ENCODE measurements around the gene WDR6.
"Not testable (repeated sequence)": the region's sequence is repeated elsewhere in the genome, so short reads cannot be mapped to it uniquely, and the experiment has no call there.

The WDR6 gene

DNA sequence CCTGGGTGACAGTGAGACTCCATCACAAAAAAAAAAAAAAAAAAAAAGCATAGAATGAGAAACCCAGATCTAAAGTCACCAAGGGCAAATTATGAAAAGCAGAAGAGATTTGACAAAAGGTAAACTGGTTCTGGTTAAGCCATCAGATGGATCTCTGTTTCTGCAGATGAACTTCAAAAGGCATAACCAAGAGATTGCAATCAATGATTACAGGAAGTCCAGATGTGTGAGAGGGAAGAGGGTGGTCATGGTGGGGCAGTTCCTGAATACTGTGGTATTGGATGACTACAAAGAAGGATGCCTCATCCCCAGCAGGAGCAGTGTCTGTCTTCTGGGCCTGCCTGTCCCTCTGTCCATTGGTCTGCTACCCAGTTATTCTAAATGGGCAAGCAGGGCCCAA lies 13.4 kb upstream of the WDR6 start:
- no peak for DNase-seq (ENCODE audit: low spot score)

DNA sequence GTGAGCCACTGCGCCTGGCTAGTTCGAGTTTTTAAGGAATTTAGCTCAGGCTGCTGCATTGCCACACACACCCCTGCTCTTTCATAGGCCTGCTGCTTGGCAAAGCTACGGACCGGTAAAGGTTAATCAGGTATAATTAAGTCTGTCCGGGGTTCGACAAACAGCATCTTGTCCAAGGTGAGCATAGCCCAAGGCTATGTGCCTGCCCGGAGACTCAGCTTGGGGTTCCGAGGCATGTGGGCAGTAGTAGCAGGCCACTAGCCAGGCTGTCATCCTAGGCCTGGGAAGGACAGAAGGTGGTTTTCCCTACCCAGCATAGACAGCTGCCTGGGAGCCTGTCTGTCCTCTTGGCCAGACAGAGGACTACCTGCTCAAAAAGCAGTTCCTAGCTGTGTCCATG lies 10.6 kb upstream of the WDR6 start:
- no peak for DNase-seq (ENCODE audit: low spot score)

DNA sequence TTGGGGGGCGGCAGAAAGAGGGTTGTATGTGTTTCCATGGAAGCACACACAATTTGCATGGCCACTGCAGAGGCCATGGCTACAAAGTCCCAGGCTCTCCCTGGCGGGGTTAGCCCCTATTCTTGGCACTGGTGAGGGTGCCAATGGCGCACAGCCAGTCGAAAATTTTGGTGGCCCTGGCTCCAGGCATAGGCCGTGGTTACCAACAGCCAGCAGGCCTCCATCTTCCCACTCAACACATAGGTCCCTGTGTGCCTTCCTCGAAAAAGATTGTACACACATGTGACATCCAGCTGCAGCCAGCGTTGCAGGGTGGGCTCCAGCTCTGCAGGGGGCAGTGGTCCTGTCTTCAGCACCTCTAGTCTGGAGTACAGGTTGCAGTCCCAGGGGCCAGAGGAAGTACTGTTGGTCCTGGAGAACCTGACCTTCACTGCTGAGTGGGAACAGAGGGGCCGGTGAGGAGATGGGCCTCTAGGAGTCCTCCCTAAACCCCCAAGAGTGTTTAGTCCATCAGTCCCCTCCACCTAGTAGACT lies 10.0 kb upstream of the WDR6 start:
- no peak for DNase-seq (ENCODE audit: low spot score)

DNA sequence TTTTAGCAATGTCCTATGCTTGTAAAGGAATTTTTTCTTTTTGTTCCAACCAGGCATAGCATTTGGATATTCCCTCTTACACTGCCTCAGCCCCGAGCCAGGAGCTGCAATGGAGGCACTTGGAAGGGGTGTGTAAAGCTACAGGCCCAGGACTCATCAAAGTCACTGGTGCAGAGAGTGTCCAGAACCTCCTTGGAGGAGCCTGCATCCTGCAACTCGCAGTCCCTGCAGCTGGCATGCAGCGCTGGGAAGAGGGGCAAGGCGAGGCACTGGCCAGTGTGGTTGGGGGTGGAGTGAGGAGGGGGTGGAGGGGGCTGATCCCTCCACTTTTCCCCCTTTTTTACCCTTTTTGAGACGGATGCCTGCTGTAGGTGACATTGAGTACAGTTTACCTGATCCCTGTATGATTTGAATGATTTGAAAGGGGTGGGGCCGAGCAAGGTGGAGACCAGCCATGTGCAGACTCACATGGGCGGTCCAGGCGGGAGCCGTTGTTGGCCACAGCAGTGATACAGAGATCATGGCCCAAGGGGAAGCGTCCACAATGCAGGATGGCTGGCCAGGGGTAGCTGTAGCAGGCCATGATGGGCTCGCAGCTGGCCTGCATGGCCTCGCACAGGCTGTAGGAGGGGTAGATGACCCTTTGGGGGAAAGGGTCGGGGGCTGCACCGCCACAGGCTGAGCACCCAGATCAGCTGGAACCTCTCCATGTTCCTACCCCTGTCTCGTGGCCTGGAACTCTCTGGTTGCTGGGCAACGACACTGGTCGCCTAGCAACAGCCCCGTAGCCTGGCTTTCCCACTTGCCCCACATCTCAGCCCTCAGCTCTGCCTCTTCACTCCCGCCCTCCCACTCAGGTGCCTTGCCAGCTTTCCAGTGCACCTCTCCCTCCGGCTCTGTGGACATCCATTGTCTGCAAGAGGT lies 9.2 kb upstream of the WDR6 start:
- no peak for DNase-seq (ENCODE audit: low spot score)

DNA sequence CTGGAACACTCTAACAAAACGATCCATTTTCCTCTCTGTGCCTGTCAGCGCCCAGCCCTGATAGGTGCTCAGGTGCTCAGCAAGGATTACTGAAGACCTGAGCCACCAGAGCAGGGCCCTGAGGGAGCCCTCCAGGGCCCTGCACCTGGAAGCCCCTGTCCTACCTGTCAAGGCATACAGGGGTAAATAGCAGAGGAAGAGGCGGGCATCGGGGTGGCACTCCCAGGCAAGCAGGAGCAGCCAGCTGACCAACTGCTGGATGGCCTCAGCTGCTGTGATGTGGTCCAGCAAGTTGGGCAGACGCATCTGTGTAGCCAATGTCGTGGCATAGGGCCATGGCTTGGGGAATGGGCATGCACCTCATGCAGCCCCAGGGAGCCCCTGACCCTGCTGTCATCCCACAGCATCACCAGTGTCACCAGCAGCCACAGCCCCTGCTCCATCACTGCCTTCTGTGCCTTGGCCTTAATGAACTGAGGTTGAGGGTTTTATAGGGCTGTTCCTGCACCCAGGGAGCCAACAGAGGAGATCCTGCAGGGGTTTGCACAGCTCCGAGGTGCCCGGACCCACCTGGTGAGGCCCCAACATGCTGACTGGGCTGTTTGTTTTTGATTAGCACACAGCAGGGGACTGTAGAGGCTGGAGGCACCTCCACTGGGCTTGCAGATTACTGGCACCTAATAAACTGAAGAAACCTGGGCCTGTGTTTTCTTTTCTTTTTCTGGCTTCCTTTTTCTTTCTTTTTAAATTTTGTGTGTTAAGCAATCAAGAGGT lies 7.9 kb upstream of the WDR6 start:
- DNase-seq (ENCODE audit: low spot score), result no peak

DNA sequence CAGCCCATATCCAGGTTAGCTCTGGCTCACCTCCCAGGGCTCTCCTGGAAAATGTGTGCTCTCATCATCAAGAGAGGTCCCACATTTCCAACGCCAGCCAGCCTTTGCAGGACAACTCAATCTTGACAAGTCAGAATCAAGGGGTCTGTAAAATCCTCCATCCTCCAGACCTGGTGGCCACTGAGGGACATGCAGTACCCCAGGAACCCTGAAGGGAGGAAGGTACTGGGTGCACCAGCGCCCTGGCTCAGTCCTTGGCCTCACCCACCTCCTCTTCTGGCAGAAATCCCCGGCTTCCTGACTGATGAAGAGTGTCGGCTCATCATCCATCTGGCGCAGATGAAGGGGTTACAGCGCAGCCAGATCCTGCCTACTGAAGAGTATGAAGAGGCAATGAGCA lies 6.0 kb upstream of the WDR6 start:
- no peak for DNase-seq (ENCODE audit: low spot score)

DNA sequence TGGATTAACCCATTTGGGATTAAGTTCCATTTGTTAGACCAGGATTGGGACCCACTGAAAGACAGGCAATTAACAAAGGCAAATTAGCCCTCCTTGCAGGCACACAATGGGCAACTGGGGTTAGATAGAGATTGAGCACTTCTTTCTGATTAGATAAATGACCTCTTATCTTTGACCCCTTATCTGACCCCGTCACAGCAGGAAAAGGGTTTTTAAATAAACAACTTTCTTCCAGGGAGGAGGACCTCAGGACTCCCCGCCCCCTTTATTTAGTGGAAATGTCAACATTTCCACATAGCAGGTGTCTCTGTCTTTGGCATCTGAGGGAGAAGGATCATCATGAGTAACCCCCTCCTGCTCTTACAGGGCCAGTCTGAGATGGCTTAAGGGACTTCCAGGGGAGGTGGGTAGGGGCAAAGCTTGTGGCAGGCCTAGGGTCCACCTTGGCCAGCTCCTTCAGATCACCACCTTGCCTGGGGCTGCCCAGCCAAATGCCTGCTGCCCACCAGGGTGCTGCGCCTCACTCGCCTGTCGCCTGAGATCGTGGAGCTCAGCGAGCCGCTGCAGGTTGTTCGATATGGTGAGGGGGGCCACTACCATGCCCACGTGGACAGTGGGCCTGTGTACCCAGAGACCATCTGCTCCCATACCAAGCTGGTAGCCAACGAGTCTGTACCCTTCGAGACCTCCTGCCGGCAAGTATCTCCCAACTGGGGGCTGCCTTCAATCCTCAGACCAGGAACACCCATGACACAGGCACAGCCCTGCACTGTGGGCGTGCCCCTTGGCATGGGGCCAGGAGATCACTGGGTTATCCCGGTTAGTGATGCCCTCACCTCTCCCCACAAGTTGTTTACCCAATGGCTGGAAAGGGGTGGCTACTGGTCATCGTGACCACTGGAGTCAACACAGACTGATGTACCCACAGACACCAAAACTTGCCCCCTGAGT lies 2.6 kb upstream of the WDR6 start:
- DNase-seq (ENCODE audit: low spot score), result no peak

DNA sequence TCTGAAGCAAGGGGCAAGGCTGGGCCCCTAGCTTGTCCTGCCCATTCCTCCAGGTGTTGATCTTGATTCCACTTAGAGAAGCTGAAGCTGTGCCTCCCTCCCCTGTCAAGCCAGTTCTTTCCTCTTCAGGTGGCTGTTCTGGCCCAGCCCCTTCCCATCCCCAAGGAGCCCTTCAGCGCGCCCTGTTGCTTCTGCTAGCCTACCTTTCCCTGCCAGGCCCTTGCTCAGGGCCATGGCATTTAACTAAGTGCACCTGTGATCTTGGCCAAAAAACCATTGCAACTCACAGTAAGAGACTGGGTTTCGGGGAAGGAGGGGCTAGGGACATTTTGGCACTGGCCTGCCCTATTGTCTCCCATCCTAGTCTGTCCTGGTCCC lies 1.9 kb upstream of the WDR6 start:
- DNase-seq (ENCODE audit: low spot score), result no peak

DNA sequence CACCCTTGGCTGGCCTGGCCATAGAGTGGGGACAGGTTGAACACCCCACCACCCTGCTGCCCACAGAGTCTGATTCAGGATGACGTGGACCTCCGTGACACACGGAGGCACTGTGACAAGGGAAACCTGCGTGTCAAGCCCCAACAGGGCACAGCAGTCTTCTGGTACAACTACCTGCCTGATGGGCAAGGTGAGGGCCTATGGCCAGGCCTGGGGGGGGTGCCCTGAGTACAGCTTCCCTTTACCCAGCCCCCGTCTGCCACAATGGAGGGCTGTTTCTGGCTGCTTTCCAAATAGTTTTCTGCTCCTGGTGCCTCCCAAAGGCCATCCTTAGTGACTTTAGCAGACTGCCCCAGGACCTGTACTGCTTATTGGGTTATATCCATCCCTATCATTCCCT lies 1.2 kb upstream of the WDR6 start:
- no peak for DNase-seq (ENCODE audit: low spot score)

DNA sequence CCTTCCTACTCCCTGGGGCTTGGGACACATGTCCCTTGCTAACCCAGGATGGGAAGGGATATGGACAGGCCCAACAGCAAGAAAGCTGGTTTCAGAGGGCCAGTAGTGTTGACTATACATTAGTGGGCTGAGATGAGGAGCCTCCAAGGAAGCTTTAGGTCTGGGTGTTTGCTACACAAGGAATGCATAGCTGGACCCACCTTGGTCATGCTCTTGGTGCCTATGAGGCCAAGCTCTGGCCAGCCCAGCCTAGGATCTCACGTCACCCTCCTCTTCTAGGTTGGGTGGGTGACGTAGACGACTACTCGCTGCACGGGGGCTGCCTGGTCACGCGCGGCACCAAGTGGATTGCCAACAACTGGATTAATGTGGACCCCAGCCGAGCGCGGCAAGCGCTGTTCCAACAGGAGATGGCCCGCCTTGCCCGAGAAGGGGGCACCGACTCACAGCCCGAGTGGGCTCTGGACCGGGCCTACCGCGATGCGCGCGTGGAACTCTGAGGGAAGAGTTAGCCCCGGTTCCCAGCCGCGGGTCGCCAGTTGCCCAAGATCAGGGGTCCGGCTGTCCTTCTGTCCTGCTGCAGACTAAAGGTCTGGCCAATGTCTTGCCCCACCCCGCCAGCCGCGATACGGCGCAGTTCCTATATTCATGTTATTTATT lies 653 bp upstream of the WDR6 start:
- no peak for DNase-seq (ENCODE audit: low spot score)

DNA sequence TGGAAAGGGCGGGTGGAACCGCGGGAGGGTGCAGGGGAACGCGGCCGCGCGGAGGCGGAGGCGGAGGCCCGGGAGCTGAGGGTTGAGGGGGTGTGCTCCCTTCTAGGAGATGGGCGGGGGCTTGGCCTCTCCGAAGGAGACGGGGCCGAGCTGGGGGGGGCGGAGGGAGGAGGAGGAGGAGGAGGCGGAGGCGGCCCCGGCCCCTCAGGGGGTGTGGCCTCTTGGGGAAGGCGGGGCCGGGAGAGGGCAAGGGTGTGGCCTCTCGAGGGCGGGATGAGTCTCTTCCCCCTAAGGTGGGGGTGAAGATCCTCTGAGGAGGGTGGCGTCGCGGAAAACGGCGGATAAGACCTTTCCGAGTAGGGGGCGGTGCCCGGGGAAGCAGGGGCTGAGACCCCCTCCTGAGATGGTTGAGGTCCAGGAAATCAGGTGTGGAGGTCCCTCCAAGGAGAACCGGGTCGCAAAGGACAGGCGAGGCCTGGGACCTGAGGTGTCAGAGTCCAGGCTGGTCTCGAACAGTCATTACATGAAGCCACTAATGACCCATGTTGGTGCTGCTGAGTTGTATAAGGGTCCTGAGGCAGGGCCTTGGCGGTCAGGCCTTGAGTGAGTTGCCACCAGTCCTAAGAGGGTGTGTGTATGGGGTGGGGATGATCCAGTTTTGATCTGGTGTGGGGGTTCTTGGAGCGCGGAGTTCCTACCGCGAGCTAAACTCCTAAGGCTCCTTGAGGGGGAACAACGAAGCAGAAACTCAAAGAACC lies 759 bp downstream of the WDR6 start:
- DNase-seq (ENCODE audit: low spot score), result peak; percentile 61

DNA sequence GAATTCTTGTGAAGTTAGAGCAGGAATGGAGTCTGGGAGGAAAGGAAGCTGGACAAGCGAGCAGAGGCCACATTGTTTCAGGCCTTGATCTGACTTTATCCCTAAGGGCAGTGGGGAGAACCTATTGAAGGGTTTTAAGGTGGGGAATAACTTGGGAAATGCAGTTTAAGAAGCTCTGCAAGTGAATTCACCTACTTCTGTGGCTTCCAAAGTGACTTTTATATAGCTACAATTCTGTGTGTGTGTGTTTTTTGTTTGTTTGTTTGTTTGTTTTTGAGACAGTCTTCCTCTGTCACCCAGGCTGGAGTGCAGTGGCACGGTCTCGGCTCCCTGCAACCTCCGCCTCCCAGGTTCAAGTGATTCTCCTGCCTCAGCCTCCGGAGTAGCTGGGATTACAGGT lies 1.4 kb downstream of the WDR6 start:
- not testable (repeated sequence) for DNase-seq (ENCODE audit: low spot score)

DNA sequence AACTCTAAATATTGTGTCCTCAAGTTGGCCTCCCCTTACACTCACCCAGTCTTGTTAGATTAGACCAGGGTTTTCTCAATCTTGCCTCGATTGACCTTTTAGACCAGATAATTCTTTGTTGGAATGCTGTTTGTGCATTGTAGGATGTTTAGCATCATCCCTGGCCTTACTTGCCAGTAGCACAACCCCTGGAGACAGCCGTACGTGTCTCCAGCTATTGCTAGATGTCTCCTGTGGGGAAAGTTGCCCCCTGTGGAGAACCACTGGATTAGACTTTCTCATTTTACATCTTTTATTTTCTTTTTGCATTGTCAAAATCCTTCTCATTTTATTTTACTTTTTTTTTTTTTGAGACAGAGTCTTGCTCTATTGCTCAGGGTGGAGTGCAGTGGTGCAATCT lies 2.2 kb downstream of the WDR6 start:
- no peak for DNase-seq (ENCODE audit: low spot score)

DNA sequence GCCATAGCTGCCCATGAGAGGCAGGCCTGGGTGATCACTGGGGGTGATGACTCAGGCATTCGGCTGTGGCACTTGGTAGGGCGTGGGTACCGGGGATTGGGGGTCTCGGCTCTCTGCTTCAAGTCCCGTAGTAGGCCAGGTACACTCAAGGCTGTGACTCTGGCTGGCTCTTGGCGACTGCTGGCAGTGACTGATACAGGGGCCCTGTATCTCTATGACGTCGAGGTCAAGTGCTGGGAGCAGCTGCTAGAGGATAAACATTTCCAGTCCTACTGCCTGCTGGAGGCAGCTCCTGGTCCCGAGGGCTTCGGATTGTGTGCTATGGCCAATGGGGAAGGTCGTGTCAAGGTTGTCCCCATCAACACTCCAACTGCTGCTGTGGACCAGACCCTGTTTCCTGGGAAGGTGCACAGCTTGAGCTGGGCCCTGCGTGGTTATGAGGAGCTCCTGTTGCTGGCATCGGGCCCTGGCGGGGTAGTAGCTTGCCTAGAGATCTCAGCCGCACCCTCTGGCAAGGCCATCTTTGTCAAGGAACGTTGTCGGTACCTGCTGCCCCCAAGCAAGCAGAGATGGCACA lies 5.3 kb downstream of the WDR6 start:
- no peak for DNase-seq (ENCODE audit: low spot score)

DNA sequence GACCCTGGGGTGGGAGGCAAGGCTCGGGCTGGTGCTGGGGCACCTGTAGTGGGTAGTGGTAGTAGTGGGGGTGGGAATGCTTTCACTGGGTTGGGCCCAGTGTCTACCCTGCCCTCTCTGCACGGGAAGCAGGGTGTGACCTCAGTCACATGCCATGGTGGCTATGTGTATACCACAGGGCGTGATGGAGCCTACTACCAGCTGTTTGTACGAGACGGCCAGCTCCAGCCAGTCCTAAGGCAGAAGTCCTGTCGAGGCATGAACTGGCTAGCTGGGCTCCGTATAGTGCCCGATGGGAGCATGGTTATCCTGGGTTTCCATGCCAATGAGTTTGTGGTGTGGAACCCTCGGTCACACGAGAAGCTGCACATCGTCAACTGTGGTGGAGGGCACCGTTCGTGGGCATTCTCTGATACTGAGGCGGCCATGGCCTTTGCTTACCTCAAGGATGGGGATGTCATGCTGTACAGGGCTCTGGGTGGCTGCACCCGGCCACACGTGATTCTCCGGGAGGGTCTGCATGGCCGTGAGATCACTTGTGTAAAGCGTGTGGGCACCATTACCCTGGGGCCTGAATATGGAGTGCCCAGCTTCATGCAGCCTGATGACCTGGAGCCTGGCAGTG lies 6.0 kb downstream of the WDR6 start:
- DNase-seq (ENCODE audit: low spot score), result no peak

DNA sequence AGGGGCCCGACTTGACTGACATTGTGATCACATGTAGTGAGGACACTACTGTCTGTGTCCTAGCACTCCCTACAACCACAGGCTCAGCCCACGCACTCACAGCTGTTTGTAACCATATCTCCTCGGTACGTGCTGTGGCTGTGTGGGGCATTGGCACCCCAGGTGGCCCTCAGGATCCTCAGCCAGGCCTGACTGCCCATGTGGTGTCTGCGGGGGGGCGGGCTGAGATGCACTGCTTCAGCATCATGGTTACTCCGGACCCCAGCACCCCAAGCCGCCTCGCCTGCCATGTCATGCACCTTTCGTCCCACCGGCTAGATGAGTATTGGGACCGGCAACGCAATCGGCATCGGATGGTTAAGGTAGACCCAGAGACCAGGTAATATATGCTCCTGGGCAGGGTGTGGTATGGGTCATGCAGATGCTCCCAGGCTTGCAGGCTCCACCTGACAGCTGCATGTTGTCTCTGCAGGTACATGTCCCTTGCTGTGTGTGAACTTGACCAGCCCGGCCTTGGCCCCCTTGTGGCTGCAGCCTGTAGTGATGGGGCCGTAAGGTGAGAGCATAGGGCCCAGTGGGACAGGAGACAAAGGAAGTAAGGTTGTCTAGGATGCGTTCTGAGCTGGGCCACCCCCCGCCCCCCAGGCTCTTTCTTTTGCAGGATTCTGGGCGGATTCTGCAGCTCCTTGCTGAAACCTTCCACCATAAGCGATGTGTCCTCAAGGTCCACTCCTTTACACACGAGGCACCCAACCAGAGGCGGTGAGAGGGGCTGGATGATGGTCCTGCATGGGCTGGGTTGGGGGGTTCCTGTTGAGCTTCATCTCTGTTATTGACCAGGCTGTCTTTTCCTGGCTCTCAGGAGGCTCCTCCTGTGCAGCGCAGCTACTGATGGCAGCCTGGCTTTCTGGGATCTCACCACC lies 6.8 kb downstream of the WDR6 start:
- peak; percentile 73 for DNase-seq (ENCODE audit: low spot score)

DNA sequence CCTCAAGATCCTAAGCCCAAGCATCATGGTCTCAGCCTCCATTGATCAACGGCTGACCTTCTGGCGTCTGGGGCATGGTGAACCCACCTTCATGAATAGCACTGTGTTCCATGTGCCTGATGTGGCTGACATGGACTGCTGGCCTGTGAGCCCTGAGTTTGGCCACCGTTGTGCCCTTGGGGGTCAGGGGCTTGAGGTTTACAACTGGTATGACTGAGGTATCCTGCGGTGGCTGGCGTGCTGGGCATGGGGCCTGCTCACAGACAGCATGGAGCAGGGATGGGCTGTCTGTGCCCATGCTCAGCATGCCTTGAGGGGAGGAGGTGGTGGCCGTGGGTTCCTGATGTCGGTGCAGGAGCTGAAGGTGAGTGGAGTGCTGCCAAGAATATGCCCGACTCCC lies 7.9 kb downstream of the WDR6 start:
- no peak for DNase-seq (ENCODE audit: low spot score)

DNA sequence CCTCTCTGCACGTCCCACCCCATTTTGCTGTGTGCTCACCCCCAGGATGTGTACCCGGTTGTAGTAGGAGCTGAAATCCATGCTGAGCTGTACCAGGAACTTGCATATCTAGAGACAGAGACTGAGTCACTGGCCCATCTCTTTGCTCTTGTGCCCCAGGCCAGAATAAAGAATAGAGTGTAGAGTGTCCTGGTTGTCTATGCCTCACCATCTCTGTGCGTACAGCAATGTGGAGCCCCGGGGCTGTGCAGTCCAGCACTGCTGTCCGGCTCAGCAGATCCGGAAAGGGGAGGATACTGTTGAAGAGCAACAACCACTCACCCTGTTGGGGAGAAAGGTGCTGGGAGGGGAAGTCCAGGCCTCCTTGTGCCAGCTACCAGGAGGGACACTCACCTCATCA lies 8.6 kb downstream of the WDR6 start:
- no peak for DNase-seq (ENCODE audit: low spot score)

Data from SW480 (cell line).